ENCODE measurements around the gene REL. TPM values are rescaled to one million over a fixed set of nuclear protein-coding genes. Genes with fewer than 3 reads are reported as not detected.
A peak's percentile ranks its signal among the peaks of the same experiment; 100 is the strongest.

Gene REL
- total and polyA plus RNA-seq, 9 of the 15 experiments (the other 6 are each of a cell fraction or from before 2014, with no cell fraction given): 0.63 to 8.6 (median 6.3) TPM

GRCh38 chr2:60881047-60881932 lies at the start of gene REL (continued):
- TF ChIP-seq, protein P1, sequence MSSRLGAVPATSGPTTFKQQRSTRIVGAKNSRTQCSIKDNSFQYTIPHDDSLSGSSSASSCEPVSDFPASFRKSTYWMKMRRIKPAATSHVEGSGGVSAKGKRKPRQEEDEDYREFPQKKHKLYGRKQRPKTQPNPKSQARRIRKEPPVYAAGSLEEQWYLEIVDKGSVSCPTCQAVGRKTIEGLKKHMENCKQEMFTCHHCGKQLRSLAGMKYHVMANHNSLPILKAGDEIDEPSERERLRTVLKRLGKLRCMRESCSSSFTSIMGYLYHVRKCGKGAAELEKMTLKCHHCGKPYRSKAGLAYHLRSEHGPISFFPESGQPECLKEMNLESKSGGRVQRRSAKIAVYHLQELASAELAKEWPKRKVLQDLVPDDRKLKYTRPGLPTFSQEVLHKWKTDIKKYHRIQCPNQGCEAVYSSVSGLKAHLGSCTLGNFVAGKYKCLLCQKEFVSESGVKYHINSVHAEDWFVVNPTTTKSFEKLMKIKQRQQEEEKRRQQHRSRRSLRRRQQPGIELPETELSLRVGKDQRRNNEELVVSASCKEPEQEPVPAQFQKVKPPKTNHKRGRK (tag; IDR thresholded peaks at IDR 0.05): no peak
- TF ChIP-seq HDAC1 (IDR thresholded peaks at IDR 0.05) (peak in 1 of 2 experiments; percentile 72; a peak in 2 of 4 replicates), YBX1 (IDR thresholded peaks at IDR 0.05) (no peak), HEY1 (CRISPR knock-in tag; IDR thresholded peaks at IDR 0.05; ENCODE audit: borderline replicate concordance) (no peak), RHOXF2B (CRISPR knock-in tag; conservative IDR thresholded peaks at IDR 0.05) (no peak), SP2 (IDR thresholded peaks at IDR 0.05; ENCODE audit: extremely low read depth, low read depth, low read length, poor library complexity, severe bottlenecking) (no peak), ZFX (CRISPR knock-in tag; IDR thresholded peaks at IDR 0.05) (peak; percentile 81), ZBTB17 (CRISPR knock-in tag; IDR thresholded peaks at IDR 0.05) (peak; percentile 86), CC2D1A (IDR thresholded peaks at IDR 0.05) (peak; percentile 47; the same call in 1 of the 2 replicates), TFAP4 (CRISPR knock-in tag; IDR thresholded peaks at IDR 0.05; ENCODE audit: borderline replicate concordance) (peak; percentile 79), MAZ (CRISPR knock-in tag; conservative IDR thresholded peaks at IDR 0.05 in 1 of 2, IDR thresholded peaks at IDR 0.05 in 1 of 2) (peak; percentile 91 to 96), ATF1 (CRISPR knock-in tag; IDR thresholded peaks at IDR 0.05) (no peak; the same call in 1 of the 2 replicates), ATF1 (tag; IDR thresholded peaks at IDR 0.05) (peak; percentile 88), ZNF316 (IDR thresholded peaks at IDR 0.05) (no peak), GATAD2A (IDR thresholded peaks at IDR 0.05) (peak; percentile 70)
- TF ChIP-seq, protein P2, sequence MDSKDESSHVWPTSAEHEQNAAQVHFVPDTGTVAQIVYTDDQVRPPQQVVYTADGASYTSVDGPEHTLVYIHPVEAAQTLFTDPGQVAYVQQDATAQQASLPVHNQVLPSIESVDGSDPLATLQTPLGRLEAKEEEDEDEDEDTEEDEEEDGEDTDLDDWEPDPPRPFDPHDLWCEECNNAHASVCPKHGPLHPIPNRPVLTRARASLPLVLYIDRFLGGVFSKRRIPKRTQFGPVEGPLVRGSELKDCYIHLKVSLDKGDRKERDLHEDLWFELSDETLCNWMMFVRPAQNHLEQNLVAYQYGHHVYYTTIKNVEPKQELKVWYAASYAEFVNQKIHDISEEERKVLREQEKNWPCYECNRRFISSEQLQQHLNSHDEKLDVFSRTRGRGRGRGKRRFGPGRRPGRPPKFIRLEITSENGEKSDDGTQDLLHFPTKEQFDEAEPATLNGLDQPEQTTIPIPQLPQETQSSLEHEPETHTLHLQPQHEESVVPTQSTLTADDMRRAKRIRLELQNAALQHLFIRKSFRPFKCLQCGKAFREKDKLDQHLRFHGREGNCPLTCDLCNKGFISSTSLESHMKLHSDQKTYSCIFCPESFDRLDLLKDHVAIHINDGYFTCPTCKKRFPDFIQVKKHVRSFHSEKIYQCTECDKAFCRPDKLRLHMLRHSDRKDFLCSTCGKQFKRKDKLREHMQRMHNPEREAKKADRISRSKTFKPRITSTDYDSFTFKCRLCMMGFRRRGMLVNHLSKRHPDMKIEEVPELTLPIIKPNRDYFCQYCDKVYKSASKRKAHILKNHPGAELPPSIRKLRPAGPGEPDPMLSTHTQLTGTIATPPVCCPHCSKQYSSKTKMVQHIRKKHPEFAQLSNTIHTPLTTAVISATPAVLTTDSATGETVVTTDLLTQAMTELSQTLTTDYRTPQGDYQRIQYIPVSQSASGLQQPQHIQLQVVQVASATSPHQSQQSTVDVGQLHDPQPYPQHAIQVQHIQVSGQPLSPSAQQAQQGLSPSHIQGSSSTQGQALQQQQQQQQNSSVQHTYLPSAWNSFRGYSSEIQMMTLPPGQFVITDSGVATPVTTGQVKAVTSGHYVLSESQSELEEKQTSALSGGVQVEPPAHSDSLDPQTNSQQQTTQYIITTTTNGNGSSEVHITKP (IDR thresholded peaks at IDR 0.05; ENCODE audit: partially characterized antibody): peak; percentile 35
- TF ChIP-seq, protein P3, sequence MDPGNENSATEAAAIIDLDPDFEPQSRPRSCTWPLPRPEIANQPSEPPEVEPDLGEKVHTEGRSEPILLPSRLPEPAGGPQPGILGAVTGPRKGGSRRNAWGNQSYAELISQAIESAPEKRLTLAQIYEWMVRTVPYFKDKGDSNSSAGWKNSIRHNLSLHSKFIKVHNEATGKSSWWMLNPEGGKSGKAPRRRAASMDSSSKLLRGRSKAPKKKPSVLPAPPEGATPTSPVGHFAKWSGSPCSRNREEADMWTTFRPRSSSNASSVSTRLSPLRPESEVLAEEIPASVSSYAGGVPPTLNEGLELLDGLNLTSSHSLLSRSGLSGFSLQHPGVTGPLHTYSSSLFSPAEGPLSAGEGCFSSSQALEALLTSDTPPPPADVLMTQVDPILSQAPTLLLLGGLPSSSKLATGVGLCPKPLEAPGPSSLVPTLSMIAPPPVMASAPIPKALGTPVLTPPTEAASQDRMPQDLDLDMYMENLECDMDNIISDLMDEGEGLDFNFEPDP (CRISPR knock-in tag; IDR thresholded peaks at IDR 0.05): no peak
